DND-41 (cell line): ENCODE results near the gene ZBED4.

ENCODE experiments used
- ATAC-seq: fragments of 200-7000 bp; cut with Tn5 transposase; 3 replicates; pipeline ENCODE4 v1.9.1; 2021; ENCODE audit warnings: low read depth; ENCODE audit not compliant: insufficient read depth
- DNase-seq: peaks from one replicate; pipeline ENCODE4 v3.0.0-alpha.2; 2020
- H2AFZ ChIP-seq: 2 replicates; pipeline ENCODE4 v1.6.0; 2012; ENCODE audit warnings: low read depth, low read length
- H3K27ac ChIP-seq: 2 replicates; pipeline ENCODE4 v1.5.1; 2012; ENCODE audit warnings: low read length, inconsistent platforms
- H3K27me3 ChIP-seq: fragments of 200-600 bp; sonication (generic); 2 replicates; pipeline ENCODE4 v1.6.0; 2012; ENCODE audit warnings: low read length, mild to moderate bottlenecking, inconsistent platforms; ENCODE audit not compliant: insufficient read depth, poor library complexity
- H3K36me3 ChIP-seq: 2 replicates; pipeline ENCODE4 v1.5.1; 2012; ENCODE audit warnings: low read length, inconsistent platforms; ENCODE audit not compliant: insufficient read depth
- H3K4me1 ChIP-seq: 2 replicates; pipeline ENCODE4 v1.5.1; 2012; ENCODE audit warnings: mild to moderate bottlenecking, low read length; ENCODE audit not compliant: insufficient read depth
- H3K4me2 ChIP-seq: 2 replicates; pipeline ENCODE4 v1.6.0; 2012; ENCODE audit warnings: mild to moderate bottlenecking, moderate library complexity, low read length, inconsistent platforms; ENCODE audit not compliant: insufficient read depth
- H3K4me3 ChIP-seq, 2 experiments: fragments of 200-600 bp in 1 of 2; shearing (Covaris generic) in 1 of 2; 2 replicates each; pipeline ENCODE4 v1.5.1; 2012 to 2016; ENCODE audit warnings: inconsistent platforms in 2 of 2, low read length in 2 of 2, mild to moderate bottlenecking in 2 of 2, low read depth in 1 of 2, moderate library complexity in 1 of 2
- H3K79me2 ChIP-seq: 2 replicates; pipeline ENCODE4 v1.6.0; 2012; ENCODE audit warnings: low read length, inconsistent platforms; ENCODE audit not compliant: insufficient read depth
- H3K9ac ChIP-seq: 2 replicates; pipeline ENCODE4 v1.6.0; 2012; ENCODE audit warnings: low read depth, mild to moderate bottlenecking, inconsistent platforms, low read length, moderate library complexity
- H3K9me3 ChIP-seq: 2 replicates; pipeline ENCODE4 v1.5.1; 2012; ENCODE audit warnings: low read length, moderate library complexity, mild to moderate bottlenecking, inconsistent platforms; ENCODE audit not compliant: insufficient read depth, severe bottlenecking
- H4K20me1 ChIP-seq: 2 replicates; pipeline ENCODE4 v1.6.0; 2012; ENCODE audit warnings: low read length; ENCODE audit not compliant: insufficient read depth
- EZH2 ChIP-seq: IDR thresholded peaks from 3 replicates; pipeline ENCODE4 v1.6.1; 2012; ENCODE audit warnings: borderline replicate concordance, low read depth, mild to moderate bottlenecking, moderate library complexity, low read length, inconsistent platforms; ENCODE audit not compliant: severe bottlenecking
- TF ChIP-seq, protein P1 (sequence below): IDR thresholded peaks from 2 replicates; pipeline ENCODE4 v1.5.1; 2012; ENCODE audit warnings: borderline replicate concordance, low read length, moderate library complexity, mild to moderate bottlenecking; ENCODE audit not compliant: poor library complexity, severe bottlenecking; ENCODE audit errors: extremely low read depth

The ZBED4 gene

GRCh38 chr22:49913446-49913845 lies 59.8 kb downstream of the ZBED4 start:
- Histone ChIP-seq H3K79me2 (peaks cover 26% of the 10 kb centered on the region), H2AFZ (no peak overlapping the region), H3K27me3 (no peaks in the 10 kb centered on the region), H3K4me2 (no peak overlapping the region), H4K20me1 (peaks cover 15% of the 10 kb centered on the region), H3K4me1 (peaks cover 14% of the 10 kb centered on the region), H3K9me3 (no peaks in the 10 kb centered on the region), H3K27ac (no peak overlapping the region), H3K4me3 (no peak overlapping the region), H3K36me3 (peaks cover 44% of the 10 kb centered on the region), H3K9ac (no peak overlapping the region)
- no peak for DNase-seq
- TF ChIP-seq, protein P1, sequence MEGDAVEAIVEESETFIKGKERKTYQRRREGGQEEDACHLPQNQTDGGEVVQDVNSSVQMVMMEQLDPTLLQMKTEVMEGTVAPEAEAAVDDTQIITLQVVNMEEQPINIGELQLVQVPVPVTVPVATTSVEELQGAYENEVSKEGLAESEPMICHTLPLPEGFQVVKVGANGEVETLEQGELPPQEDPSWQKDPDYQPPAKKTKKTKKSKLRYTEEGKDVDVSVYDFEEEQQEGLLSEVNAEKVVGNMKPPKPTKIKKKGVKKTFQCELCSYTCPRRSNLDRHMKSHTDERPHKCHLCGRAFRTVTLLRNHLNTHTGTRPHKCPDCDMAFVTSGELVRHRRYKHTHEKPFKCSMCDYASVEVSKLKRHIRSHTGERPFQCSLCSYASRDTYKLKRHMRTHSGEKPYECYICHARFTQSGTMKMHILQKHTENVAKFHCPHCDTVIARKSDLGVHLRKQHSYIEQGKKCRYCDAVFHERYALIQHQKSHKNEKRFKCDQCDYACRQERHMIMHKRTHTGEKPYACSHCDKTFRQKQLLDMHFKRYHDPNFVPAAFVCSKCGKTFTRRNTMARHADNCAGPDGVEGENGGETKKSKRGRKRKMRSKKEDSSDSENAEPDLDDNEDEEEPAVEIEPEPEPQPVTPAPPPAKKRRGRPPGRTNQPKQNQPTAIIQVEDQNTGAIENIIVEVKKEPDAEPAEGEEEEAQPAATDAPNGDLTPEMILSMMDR: no peak
- no peak for TF ChIP-seq EZH2
- ATAC-seq: no peak

DNA sequence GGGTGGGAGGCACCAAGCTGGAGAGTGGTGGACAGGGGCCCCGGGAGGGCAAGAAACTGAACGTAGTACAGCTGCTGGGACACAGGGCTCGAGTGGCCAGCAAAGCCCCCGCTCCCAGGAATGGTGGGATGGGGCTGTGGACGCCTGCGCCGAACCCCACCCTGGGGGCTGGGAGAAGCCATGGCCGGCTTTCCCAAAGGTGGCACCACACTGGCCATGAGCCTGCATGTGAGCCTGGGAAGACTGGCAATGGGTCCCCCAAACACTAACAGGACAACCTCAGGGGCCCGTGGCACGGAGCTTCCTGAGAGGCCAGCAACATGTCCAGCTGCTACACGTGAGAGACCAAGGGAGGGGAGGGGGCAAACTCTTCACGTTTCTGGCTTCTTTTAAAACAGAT lies 60.6 kb downstream of the ZBED4 start:
- TF ChIP-seq, protein P1: no peak
- TF ChIP-seq EZH2: no peak
- DNase-seq: no peak
- Histone ChIP-seq H3K36me3 (peaks cover 38% of the 10 kb centered on the region), H3K27me3 (no peaks in the 10 kb centered on the region), H3K4me2 (no peak overlapping the region), H3K4me1 (peaks cover 20% of the 10 kb centered on the region), H3K4me3 (no peak overlapping the region), H3K27ac (no peak overlapping the region), H3K79me2 (peaks cover 29% of the 10 kb centered on the region), H2AFZ (no peak overlapping the region), H4K20me1 (peaks cover 15% of the 10 kb centered on the region), H3K9ac (no peak overlapping the region), H3K9me3 (no peaks in the 10 kb centered on the region)
- no peak for ATAC-seq

GRCh38 chr22:49915610-49916009 lies 62.0 kb downstream of the ZBED4 start:
- TF ChIP-seq, protein P1: no peak
- no peak for TF ChIP-seq EZH2
- H3K9me3 ChIP-seq: no peaks in the 10 kb centered on the region
- no peak overlapping the region for H3K4me3 ChIP-seq

GRCh38 chr22:49916831-49917230 lies 63.2 kb downstream of the ZBED4 start:
- DNase-seq: no peak
- Histone ChIP-seq H3K4me3 (peak overlapping the region in 1 of 2 experiments; percentile 80; a peak in 2 of 4 replicates), H3K27me3 (no peaks in the 10 kb centered on the region), H3K79me2 (peaks cover 29% of the 10 kb centered on the region), H4K20me1 (peaks cover 9% of the 10 kb centered on the region), H3K9ac (peak overlapping the region; percentile 84), H2AFZ (no peak overlapping the region), H3K4me1 (peaks cover 24% of the 10 kb centered on the region), H3K36me3 (peaks cover 37% of the 10 kb centered on the region), H3K9me3 (no peaks in the 10 kb centered on the region), H3K4me2 (peak overlapping the region; percentile 79), H3K27ac (no peak overlapping the region; the same call in 1 of the 2 replicates)
- TF ChIP-seq EZH2: no peak
- TF ChIP-seq, protein P1: no peak
- no peak for ATAC-seq

More at GRCh38 chr22:49915610-49916009, 62.0 kb downstream of the ZBED4 start:
- Histone ChIP-seq H3K79me2 (peaks cover 29% of the 10 kb centered on the region), H3K36me3 (peaks cover 33% of the 10 kb centered on the region), H3K9ac (no peak overlapping the region), H3K4me1 (peaks cover 24% of the 10 kb centered on the region), H3K4me2 (no peak overlapping the region), H4K20me1 (peaks cover 10% of the 10 kb centered on the region), H2AFZ (no peak overlapping the region), H3K27ac (no peak overlapping the region), H3K27me3 (no peaks in the 10 kb centered on the region)
- ATAC-seq (no peak), DNase-seq (no peak)
